ENCODE results near the gene SLC16A2. TPM values are rescaled to one million over a fixed set of nuclear protein-coding genes. Genes with fewer than 3 reads are reported as not detected.

Gene SLC16A2
- total RNA-seq, 2 donors from 2014 or later: 2.9 to 7.3 TPM

- 0% methylated on average over 40 of the region's 48 CpGs; no CpG with 5 or more reads in 1 of the 2 donors for WGBS, 2 donors
- Histone ChIP-seq H3K27me3 (no peaks in the 10 kb centered on the region), H3K9me3 (no peaks in the 10 kb centered on the region), H3K4me1 (no peaks in the 10 kb centered on the region), H3K36me3 (replicated peaks in 1 of 2; ENCODE audit: insufficient read depth in 1 of 2, low read depth in 2 of 2) (no peaks in the 10 kb centered on the region), H3K4me3 (peak overlapping the region in 1 of 2 donors; percentile 34), H3K27ac (peak overlapping the region; percentile 47 to 80 (median 66))
- ATAC-seq (peak; percentile 82), DNase-seq (peak; percentile 60 to 76 (median 70))
- intact Hi-C loops (cut with DNase I): no loop called here
- peak in 1 of 3 donors; percentile 24 for TF ChIP-seq POLR2A (IDR thresholded peaks at IDR 0.05)
- TF ChIP-seq, protein P1, sequence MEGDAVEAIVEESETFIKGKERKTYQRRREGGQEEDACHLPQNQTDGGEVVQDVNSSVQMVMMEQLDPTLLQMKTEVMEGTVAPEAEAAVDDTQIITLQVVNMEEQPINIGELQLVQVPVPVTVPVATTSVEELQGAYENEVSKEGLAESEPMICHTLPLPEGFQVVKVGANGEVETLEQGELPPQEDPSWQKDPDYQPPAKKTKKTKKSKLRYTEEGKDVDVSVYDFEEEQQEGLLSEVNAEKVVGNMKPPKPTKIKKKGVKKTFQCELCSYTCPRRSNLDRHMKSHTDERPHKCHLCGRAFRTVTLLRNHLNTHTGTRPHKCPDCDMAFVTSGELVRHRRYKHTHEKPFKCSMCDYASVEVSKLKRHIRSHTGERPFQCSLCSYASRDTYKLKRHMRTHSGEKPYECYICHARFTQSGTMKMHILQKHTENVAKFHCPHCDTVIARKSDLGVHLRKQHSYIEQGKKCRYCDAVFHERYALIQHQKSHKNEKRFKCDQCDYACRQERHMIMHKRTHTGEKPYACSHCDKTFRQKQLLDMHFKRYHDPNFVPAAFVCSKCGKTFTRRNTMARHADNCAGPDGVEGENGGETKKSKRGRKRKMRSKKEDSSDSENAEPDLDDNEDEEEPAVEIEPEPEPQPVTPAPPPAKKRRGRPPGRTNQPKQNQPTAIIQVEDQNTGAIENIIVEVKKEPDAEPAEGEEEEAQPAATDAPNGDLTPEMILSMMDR (IDR thresholded peaks at IDR 0.05): peak in 5 of 7 experiments; percentile 28 to 57 (median 46)
Observed at GRCh38 chrX:74536152-74536831, 115.0 kb downstream of the SLC16A2 start.

GRCh38 chrX:74536832-74537371 lies 115.6 kb downstream of the SLC16A2 start:
- Histone ChIP-seq H3K4me1 (no peaks in the 10 kb centered on the region), H3K4me3 (peak overlapping the region in 1 of 2 donors; percentile 34), H3K9me3 (no peaks in the 10 kb centered on the region), H3K27me3 (no peaks in the 10 kb centered on the region), H3K27ac (peak overlapping the region; percentile 47 to 80 (median 66)), H3K36me3 (replicated peaks in 1 of 2; ENCODE audit: insufficient read depth in 1 of 2, low read depth in 2 of 2) (no peaks in the 10 kb centered on the region)
- peak in 1 of 4 donors; percentile 7 for DNase-seq
- TF ChIP-seq, protein P1 (IDR thresholded peaks at IDR 0.05): no peak
- no peak for TF ChIP-seq POLR2A (IDR thresholded peaks at IDR 0.05)
- intact Hi-C loops (cut with DNase I): no loop called here
- peak; percentile 21 for ATAC-seq
- WGBS, 2 donors: 41 to 75% methylated on average over 6 to 12 of the region's 26 CpGs

GRCh38 chrX:74540635-74541249 lies 119.4 kb downstream of the SLC16A2 start:
- intact Hi-C loops (cut with DNase I): loop anchor here (10.0 kb wide), 1 partner anchor 156 kb away; no protein-coding TSS in a partner anchor
- no peaks in the 10 kb centered on the region for H3K36me3 ChIP-seq (replicated peaks in 1 of 2; ENCODE audit: insufficient read depth in 1 of 2, low read depth in 2 of 2)
- H3K4me3 ChIP-seq: no peak overlapping the region
- no peaks in the 10 kb centered on the region for H3K4me1 ChIP-seq
- TF ChIP-seq, protein P1 (IDR thresholded peaks at IDR 0.05): no peak
- no peak for TF ChIP-seq POLR2A (IDR thresholded peaks at IDR 0.05)
- DNase-seq (no peak), ATAC-seq (no peak)
- no peaks in the 10 kb centered on the region for H3K27me3 ChIP-seq
- H3K9me3 ChIP-seq: no peaks in the 10 kb centered on the region
- WGBS, 2 donors: 50 to 64% methylated on average over 1 to 2 of the region's 2 CpGs
- H3K27ac ChIP-seq: no peak overlapping the region

DNA sequence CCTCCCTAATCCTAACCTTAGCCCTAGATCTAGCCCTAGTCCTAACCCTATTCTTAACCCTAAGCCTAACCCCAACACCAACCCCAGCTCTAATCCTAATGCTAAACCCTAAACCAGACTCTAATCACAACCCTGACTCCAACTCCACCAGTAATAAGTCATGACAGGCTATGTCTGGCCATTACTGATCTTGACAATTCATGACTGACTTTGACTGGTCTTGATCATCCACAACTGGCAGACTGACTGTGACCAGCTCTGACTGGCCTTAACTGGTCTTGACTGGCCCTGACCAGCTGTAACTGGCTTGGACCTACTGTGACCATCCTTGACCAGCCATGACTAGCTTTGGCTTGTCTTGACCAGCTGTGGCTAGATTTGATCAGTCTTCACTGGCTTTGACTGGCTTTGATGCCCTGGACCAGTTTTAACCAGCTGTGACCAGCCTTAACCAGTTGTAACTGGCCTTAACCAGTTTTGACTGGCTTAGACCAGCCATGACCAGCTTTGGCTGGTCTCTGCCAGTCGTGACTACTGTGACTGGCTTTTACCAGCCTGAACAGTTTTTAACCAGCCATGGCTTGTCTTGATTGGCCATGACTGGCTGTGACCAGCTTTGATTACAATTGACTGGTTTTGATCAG lies 124.7 kb downstream of the SLC16A2 start:
- no peaks in the 10 kb centered on the region for H3K27me3 ChIP-seq
- H3K27ac ChIP-seq: no peak overlapping the region
- TF ChIP-seq, protein P1 (IDR thresholded peaks at IDR 0.05): no peak
- TF ChIP-seq POLR2A (IDR thresholded peaks at IDR 0.05): no peak
- DNase-seq (no peak), ATAC-seq (no peak)
- no peaks in the 10 kb centered on the region for H3K9me3 ChIP-seq
- H3K4me1 ChIP-seq: no peaks in the 10 kb centered on the region
- intact Hi-C loops (cut with DNase I): loop anchor here (10.0 kb wide), 1 partner anchor 161 kb away; no protein-coding TSS in a partner anchor
- 100% methylated on average over 1 of the region's 1 CpG; no CpG with 5 or more reads in 1 of the 2 donors for WGBS, 2 donors
- no peak overlapping the region for H3K4me3 ChIP-seq
- H3K36me3 ChIP-seq (replicated peaks in 1 of 2; ENCODE audit: insufficient read depth in 1 of 2, low read depth in 2 of 2): no peaks in the 10 kb centered on the region

All from body of pancreas (tissue), 4 donors.